Ureter (tissue), 1 donor: ENCODE results near the gene NMU. TPM values are rescaled to one million over a fixed set of nuclear protein-coding genes. Genes with fewer than 3 reads are reported as not detected.
"Not testable (repeated sequence)": the region's sequence is repeated elsewhere in the genome, so short reads cannot be mapped to it uniquely, and the experiment has no call there.

ENCODE experiments used
- DNase-seq: peaks from one replicate; pipeline ENCODE4 v3.0.0-alpha.2; 2020; ENCODE audit warnings: low spot score
- total RNA-seq: library from RNA; stranded (reverse); gene quantifications from one replicate; pipeline ENCODE4 v1.2.4, GENCODE V29; 2023
- donor health status: DM: yes; HTN: yes; CAD: no.

Gene NMU
- total RNA-seq, 1 donor from 2014 or later = not detected

- DNase-seq = not testable (repeated sequence)
These were observed 12.0 kb downstream of the NMU start for GRCh38 chr4:55624063-55624462.

DNA sequence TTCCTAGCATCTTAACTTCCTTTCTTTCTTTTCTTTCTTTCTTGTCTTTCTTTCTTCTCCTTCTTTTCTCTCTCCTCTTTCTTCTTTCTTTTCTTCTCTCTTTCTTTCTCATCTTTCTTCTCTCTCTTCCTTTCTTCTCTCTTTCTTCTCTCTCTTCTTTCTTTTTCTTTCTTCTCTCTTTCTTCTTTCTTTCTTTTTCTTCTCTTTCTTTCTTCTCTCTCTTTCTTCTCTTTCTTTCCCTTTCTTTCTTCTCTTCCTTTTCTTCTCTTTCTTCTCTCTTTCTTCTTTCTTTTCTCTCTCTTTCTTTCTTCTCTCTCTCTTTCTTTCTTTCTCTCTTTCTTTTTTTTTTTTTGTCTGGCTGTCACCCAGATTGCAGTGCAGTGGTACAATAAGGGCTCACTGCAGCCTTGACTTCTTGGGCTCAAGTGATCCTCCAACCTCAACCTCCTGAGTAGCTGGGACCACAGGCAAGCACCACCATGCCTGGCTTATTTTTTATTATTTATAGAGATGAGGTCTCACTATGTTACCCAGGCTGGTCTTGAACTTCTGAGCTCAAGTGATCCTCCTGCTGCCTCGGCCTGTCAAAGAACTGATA lies 17.5 kb downstream of the NMU start:
- DNase-seq = no peak

DNA sequence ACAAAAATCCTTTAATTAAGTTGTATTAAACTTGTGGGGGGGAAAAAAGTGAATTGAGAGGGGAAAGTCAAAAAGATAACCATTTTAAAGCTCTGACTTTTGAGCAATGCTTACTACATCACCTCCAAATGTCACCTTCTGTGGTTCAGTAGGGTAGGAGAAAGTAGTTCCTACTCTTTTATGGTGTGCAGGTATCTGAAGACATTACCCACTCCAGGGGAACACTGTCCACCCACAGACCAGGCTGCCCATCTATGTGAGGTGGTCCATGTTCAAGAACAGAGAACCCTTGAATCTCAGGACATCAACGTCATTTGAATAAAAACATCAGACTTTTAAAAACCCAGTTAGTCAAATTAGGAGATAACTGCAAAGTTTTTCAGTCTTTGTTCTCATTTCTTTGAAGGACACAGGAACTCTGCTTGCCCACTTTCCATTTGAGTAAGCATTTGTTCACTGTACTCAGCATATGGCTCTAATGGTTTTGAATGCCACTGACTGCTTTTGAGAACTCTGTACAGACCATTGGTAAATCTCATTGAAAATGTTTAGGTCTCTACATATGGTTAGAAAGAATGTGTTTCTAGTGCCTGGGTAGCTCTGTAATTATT lies 18.4 kb downstream of the NMU start:
- no peak for DNase-seq

DNA sequence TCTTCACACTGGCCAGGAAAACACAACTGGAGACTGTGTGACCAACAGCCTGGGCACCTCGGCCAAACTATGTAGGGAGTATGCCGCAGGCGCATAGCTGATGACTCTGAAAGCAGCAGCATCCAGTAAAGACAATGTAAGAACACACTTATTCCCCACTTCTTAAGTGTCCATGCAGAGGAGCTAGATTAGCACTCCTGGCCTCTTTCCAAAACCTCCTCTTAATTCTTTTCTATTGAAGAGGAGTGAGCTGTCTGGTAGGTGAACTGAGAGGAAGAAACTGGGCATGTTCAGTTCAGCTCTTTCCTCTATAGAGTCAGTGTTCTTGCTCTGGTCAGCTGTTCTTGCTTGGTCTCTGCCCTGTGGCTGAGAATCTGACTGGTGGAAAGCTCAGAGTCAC lies 21.1 kb downstream of the NMU start:
- DNase-seq = no peak

DNA sequence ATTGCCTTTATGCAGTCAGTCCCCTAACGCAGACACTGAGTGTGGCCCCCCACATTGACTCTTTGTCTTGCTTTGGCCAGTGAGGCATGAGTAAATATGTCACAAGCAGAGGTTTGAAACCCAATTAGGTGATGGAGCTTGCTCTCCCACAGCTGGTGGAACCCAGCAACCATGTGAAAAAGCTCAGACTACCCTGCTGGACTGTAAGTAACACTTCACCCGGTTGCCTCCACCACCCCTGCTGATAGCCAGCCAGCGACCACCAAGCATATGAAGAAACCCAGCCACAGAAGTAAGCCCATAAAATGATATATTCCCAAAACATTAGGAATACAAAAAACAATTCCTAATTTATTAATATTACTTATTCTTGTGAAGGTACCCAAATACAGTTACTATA lies 22.5 kb downstream of the NMU start:
- DNase-seq = no peak

GRCh38 chr4:55612341-55612740 lies 23.8 kb downstream of the NMU start:
- no peak for DNase-seq

GRCh38 chr4:55611358-55612059 lies 24.6 kb downstream of the NMU start:
- no peak for DNase-seq

- no peak for DNase-seq
These were observed 25.7 kb downstream of the NMU start for GRCh38 chr4:55610381-55610780.

- DNase-seq = peak; percentile 46
These were observed 26.7 kb downstream of the NMU start for GRCh38 chr4:55609393-55609866.

- no peak for DNase-seq
These were observed 27.5 kb downstream of the NMU start for GRCh38 chr4:55608591-55608990.

DNA sequence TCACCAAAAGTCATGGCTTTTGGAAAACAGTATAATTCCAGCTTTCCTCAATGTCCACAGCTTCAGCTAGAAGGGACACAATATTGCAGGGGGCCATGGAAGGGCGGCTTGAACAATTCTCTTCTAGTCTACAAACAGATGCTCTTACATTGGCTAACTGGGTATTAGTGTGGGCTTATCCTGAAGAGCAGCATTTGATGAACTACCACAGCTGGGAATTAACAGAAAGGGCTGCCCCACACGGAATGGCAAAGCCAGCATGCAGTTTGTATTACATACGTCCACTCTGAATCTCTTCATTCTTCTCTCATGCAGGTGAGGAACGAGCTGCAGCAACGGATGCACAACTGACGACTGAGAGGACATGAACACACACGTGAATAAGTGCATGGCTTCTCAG lies 31.1 kb downstream of the NMU start:
- DNase-seq = no peak

DNA sequence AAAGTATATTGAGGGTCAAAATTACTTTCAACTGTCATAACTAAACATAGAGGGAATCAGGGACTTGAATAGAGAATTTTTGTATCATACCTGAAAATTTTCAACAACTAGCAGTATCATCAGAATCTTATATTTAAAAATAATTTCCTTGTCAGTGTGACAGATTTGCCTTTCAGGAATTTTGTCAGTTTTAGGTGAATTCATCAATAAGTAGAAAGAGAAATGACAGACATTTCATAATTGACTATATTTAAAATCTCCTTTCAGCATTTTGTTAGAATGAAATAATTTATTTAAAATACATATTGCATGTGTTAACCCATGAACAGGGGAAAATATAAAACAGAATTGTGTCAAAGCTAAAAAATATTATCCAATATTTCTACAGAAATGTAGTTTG lies 35.5 kb downstream of the NMU start:
- DNase-seq = no peak

DNA sequence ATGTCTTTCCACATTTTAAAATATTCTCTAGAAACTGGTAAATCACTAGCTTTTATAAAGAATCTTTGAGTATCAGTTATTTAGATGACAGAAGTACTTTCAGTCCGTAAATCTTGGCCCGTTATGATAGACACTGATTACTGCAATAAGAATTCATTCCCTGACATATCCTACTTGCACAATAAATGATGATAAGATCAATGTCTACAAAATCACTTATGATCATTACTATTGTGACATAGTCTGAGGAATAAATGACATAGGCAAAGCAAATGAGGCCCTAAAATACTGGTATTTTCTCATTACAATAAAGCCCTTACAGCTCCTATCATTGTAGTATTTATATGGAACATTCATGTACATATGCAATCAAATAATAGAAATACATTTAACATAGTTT lies 37.5 kb downstream of the NMU start:
- no peak for DNase-seq

DNA sequence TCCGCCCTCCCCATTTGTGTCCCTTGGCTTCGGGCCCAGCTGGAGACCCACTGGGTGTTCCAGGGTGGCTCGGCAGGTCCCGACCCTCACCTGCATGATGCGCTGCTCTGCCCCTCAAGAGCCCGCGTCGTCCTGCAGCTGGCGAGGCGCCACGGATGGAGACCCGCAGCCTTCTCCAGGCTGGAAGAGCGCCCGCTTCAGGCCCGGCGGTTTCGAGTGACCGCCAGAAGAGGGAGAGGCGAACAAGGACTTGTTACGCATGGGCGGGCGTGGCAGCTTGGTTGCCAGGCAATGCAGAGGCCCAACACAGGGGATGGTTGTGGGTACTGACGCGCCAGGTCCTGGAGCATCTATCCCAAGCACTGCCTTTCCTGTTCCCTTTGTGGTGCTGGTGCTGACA lies 44.1 kb downstream of the NMU start, which contains the start of gene PDCL2:
PDCL2 (minus strand) TSS at position 232 of the 400 bp plus-strand sequence; CDS start at position 96, 136 bp downstream.
- no peak for DNase-seq

DNA sequence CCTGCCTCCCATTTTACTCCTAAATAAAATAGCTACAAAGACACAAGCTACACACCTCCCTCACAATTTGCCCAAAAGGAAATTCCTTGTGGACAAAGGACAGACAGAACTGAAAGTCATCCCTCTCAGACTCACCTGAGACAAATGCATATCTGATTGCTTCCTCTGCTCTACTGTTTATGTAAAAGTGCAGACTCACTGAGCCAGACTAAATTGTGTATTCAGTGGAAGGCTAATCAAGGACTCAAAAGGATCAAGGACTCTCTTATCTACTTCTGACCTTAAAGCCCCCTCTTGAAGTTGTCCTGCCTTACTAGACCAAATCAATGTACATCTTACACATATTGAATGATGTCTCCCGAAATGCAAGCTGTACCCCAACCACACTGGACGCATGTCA lies 47.9 kb downstream of the NMU start:
- DNase-seq = no peak

GRCh38 chr4:55582773-55583172 lies 53.3 kb downstream of the NMU start:
- not testable (repeated sequence) for DNase-seq

DNA sequence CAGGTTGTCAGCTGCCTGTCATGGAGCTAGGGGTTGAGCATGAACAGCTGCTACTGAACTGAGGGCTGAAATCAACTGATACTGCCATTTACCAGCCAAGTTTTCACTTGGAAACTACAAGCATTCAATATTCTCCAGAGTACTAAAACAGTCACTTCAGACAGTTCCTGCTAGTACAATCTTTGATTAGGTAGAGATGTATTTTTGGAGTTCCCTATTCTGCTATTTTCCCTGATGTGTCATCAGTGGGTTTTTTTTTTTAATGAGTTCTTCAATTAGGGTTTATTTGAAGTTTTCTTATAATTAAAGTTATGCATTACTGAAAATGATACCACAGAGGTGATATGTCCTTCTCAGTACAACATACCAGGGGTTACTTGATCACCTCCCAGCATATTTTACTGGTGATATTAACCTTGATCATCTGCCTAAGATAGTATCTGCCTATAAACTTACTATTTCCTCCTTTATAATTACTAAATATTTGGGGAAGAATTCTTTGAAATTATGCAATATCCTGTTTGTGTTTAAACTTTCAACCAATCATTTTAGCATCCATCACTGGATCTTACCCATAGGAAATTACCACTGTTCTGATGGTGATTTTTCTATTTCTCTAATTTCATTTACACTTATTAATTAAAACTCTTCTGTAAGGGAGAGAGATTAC lies 57.6 kb downstream of the NMU start:
- DNase-seq = no peak

- DNase-seq = no peak
These were observed 60.6 kb downstream of the NMU start for GRCh38 chr4:55575513-55575912.

DNA sequence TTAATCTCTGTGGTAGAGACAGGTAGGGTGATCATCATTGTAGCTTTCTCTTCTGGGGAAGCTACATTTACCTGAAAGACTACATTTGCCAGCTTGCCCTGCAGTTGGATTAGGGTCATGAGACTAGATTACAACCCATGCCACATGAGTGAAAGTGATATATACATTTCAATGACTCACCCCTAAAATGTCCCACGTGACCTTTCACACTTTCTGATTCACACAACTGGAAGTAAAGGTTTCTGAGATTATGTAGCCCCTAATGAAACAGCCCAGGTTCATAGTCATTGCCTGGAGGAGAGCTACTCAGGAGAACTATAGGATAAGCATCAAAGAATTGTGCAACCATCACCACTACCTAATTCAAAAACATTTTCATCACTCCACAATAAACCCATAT lies 61.8 kb downstream of the NMU start:
- DNase-seq = no peak

DNA sequence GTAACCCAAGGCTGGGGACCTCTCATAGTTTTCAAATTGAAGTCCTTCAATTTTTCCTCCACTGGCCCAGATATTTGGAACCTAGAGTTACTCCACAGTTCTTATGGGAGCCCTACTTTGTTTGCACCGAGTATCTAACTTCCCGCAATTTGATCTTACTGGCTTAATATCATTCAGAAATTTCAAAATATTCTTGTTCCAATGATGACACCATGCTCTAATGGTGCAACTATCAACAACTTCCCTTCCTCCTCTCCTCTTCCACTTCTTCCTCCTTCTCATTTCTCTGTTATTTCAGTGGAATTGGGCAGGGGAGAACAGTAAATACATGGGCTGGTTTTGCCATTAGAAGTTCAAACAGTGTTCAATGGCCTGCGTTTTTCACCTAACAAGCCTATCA lies 64.3 kb downstream of the NMU start:
- no peak for DNase-seq

DNA sequence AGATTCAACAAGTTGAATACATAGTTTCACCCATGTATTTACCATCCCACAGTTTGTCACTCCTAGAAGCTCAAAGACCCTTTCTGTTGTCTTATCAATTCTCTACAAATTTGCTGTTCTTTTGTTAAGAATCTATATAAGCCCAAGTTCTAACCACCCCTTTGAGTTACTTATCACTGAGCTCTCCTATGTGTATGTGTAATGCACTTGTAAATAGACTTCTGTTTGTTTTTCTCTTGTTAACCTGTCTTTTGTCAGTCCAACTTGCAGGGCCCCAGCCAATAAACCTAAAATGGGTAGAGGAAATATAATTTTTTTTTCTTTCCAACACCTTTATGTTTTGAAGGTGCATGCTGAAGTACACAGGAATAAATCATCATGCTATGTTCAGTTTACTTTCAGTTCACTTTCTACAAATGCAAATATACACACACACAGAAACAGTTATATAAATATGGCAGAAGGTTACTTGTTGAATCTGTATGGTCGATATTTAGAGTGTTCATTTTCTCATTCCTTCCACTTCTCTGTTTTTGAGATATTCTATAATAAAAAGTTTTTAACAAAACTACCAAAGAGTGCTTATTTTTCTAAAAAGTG lies 67.1 kb downstream of the NMU start:
- no peak for DNase-seq

DNA sequence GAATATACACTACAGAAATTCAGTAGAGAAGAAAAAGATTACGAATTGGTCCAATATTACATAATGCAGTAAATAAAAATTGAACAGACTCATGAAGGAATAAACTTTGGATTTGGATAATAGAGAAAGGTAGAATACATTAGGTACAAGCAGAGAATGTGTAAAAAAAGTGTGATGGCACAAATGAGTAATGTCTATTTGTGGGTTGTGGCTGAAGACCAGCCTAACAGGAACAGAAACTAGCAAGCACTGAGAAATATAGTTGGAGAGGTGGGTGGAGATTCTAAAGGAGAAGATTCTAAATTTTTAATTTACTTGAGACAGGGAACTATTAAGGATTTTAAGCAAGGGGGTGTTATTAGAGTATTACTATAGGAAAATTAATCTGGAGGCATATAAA lies 74.2 kb downstream of the NMU start:
- DNase-seq = no peak
